Endothelial cell of umbilical vein (primary cell): ENCODE measurements around the gene CAP2. TPM values are rescaled to one million over a fixed set of nuclear protein-coding genes. Genes with fewer than 3 reads are reported as not detected.

Experiments used
- BruUV-seq: library from RNA; stranded (reverse); fragments of 400-500 nt; replicated peaks from 2 replicates; lab custom pipeline; 2021; lab: Mats Ljungman, UMichigan
- CTCF ChIA-PET: fragments of 300-600, 350-600 bp; sonication (Branson Sonifier 250); formaldehyde crosslinking; loops from one replicate; lab custom pipeline; 2021; ENCODE audit warnings: antibody characterized with exemption, inconsistent platforms; lab: Charles Lee
- POLR2A ChIA-PET: fragments of 300-600, 350-600 bp; sonication (Branson Sonifier 250); formaldehyde crosslinking; loops from one replicate; lab custom pipeline; 2021; ENCODE audit warnings: antibody characterized with exemption, inconsistent platforms; lab: Charles Lee
- DNase-seq: peaks from one replicate; pipeline ENCODE4 v3.0.0-alpha.2; 2011; ENCODE audit warnings: low read depth, low spot score
- FAIRE-seq: peaks from 2 replicates; lab custom pipeline; 2011; peaks lifted over from hg19 to GRCh38; lab: Jason Lieb, UNC
- H2AFZ ChIP-seq: 2 replicates; pipeline ENCODE4 v1.6.0; 2012; ENCODE audit warnings: low read depth, low read length, control low read depth, inconsistent platforms
- H3K27ac ChIP-seq: 2 replicates; pipeline ENCODE4 v1.5.1; 2011; ENCODE audit warnings: low read depth, mild to moderate bottlenecking, control low read depth, low read length, moderate library complexity; ENCODE audit not compliant: insufficient read depth
- H3K27me3 ChIP-seq, 2 experiments: 2 replicates each; pipeline versions ENCODE4 v1.6.0 to v1.6.1; 2011; ENCODE audit warnings: low read length in 2 of 2, mixed read lengths in 1 of 2; ENCODE audit not compliant: control insufficient read depth in 2 of 2, insufficient read depth in 2 of 2
- H3K36me3 ChIP-seq, 2 experiments: 2 replicates in 1 of 2; 3 replicates in 1 of 2; pipeline ENCODE4 v1.5.1; 2011; ENCODE audit warnings: low read length in 2 of 2, mild to moderate bottlenecking in 1 of 2, moderate library complexity in 1 of 2; ENCODE audit not compliant: control insufficient read depth in 2 of 2, insufficient read depth in 2 of 2; ENCODE audit errors: extremely low read depth in 1 of 2
- H3K4me1 ChIP-seq: 3 replicates; pipeline ENCODE4 v1.5.1; 2011; ENCODE audit warnings: mild to moderate bottlenecking, low read length; ENCODE audit not compliant: control insufficient read depth, insufficient read depth; ENCODE audit errors: extremely low read depth
- H3K4me2 ChIP-seq: 2 replicates; pipeline ENCODE4 v1.6.1; 2011; ENCODE audit warnings: low read length, control low read depth, mixed read lengths; ENCODE audit not compliant: insufficient read depth
- H3K4me3 ChIP-seq, 3 experiments: fragments of 200-600 bp in 1 of 3; sonication (generic), shearing (Covaris generic) in 1 of 3; replicated peaks in 1 of 3; 2 replicates each; pipeline ENCODE4 v1.5.1; 2011 to 2016; ENCODE audit warnings: control low read depth in 3 of 3, low read length in 3 of 3, mild to moderate bottlenecking in 2 of 3, inconsistent platforms in 1 of 3, low read depth in 1 of 3, moderate library complexity in 1 of 3; ENCODE audit not compliant: insufficient read depth in 1 of 3
- H3K79me2 ChIP-seq: 2 replicates; pipeline ENCODE4 v1.6.0; 2012; ENCODE audit warnings: low read length, inconsistent platforms; ENCODE audit not compliant: control insufficient read depth, insufficient read depth
- H3K9ac ChIP-seq: replicated peaks from 2 replicates; pipeline ENCODE3; 2011; ENCODE audit warnings: low read length, control low read depth; ENCODE audit not compliant: insufficient read depth; ENCODE audit errors: extremely low read depth
- H3K9me1 ChIP-seq: replicated peaks from 3 replicates; pipeline ENCODE4 v1.6.0; 2011; ENCODE audit warnings: mild to moderate bottlenecking, low read length; ENCODE audit not compliant: control insufficient read depth, insufficient read depth; ENCODE audit errors: extremely low read depth
- H3K9me3 ChIP-seq: replicated peaks from 2 replicates; pipeline ENCODE4 v1.5.1; 2012; ENCODE audit warnings: low read length, inconsistent platforms; ENCODE audit not compliant: control insufficient read depth, insufficient read depth
- H4K20me1 ChIP-seq: replicated peaks from 2 replicates; pipeline ENCODE3; 2011; ENCODE audit warnings: mild to moderate bottlenecking, low read length; ENCODE audit not compliant: control insufficient read depth, insufficient read depth; ENCODE audit errors: extremely low read depth
- EZH2 ChIP-seq: IDR thresholded peaks from 2 replicates; pipeline ENCODE4 v1.6.1; 2012; ENCODE audit warnings: borderline replicate concordance, low read depth, mild to moderate bottlenecking, moderate library complexity, low read length, inconsistent platforms; ENCODE audit not compliant: severe bottlenecking
- FOS ChIP-seq: IDR thresholded peaks from 2 replicates; pipeline ENCODE4 v1.6.1; 2011; ENCODE audit warnings: mild to moderate bottlenecking, low read length, moderate library complexity, borderline replicate concordance; ENCODE audit not compliant: insufficient read depth
- GATA2 ChIP-seq: IDR thresholded peaks from 2 replicates; pipeline ENCODE4 v1.7.0; 2011; ENCODE audit warnings: low read depth, mild to moderate bottlenecking, moderate library complexity, mixed read lengths, low read length; ENCODE audit not compliant: insufficient read length, insufficient read depth
- JUN ChIP-seq: IDR thresholded peaks from 2 replicates; pipeline ENCODE4 v1.6.1; 2011; ENCODE audit warnings: borderline replicate concordance, low read depth; ENCODE audit not compliant: insufficient read length, insufficient read depth
- MYC ChIP-seq: IDR thresholded peaks from one replicate; pipeline ENCODE4 v1.6.1; 2011; ENCODE audit warnings: mild to moderate bottlenecking, low read depth, low read length
- POLR2A ChIP-seq: IDR thresholded peaks from 2 replicates; pipeline ENCODE4 v1.6.1; 2012; ENCODE audit warnings: low read depth, mild to moderate bottlenecking, control low read depth, low read length
- POLR2AphosphoS5 ChIP-seq: IDR thresholded peaks from 2 replicates; pipeline ENCODE4 v1.6.1; 2012; ENCODE audit warnings: low read depth, mild to moderate bottlenecking, control low read depth, low read length, moderate library complexity; ENCODE audit not compliant: insufficient read depth
- dilution Hi-C: fragments of 300-500 bp; cut with MboI; formaldehyde crosslinking; loops from one replicate; pipeline ENCODE4 v1.15.0; 2019; ENCODE audit warnings: low sequenced_read_pairs; ENCODE audit not compliant: extremely low pct_ligation_motif_present
- intact Hi-C: fragments of 100-400 bp; cut with micrococcal nuclease; formaldehyde crosslinking; loops from one replicate; pipeline ENCODE4 v1.10.0; 2022
- polyA plus RNA-seq, 4 experiments: library from polyadenylated mRNA; depleted of rRNA in 3 of 4; stranded (reverse) in 3 of 4; unstranded in 1 of 4; fragments of >200 nt; gene quantifications; 2 replicates each; pipeline versions ENCODE4 v1.2.1 to v1.2.3, GENCODE V29; 2011 to 2012; ENCODE audit warnings: missing spikeins in 1 of 4
- total RNA-seq: library from RNA; stranded (reverse); gene quantifications from 2 replicates; pipeline ENCODE4 v1.2.3, GENCODE V29; 2021
- TF ChIP-seq, protein P1 (sequence below), 2 donors: IDR thresholded peaks; 1 replicate in 1 of 2; 2 replicates in 1 of 2; pipeline ENCODE4 v1.5.1; 2011; ENCODE audit warnings: low read length in 2 of 2, mild to moderate bottlenecking in 2 of 2, moderate library complexity in 2 of 2, control low read depth in 1 of 2, inconsistent platforms in 1 of 2, low read depth in 1 of 2; ENCODE audit not compliant: insufficient read depth in 1 of 2; ENCODE audit errors: extremely low read depth in 1 of 2
- TF ChIP-seq, protein P2 (sequence below): IDR thresholded peaks from 2 replicates; pipeline ENCODE4 v1.6.1; 2011; ENCODE audit not compliant: insufficient read depth, insufficient read length

Gene CAP2
- total and polyA plus RNA-seq, 2 donors (not counting 3 experiments of a cell fraction or from before 2014, with no cell fraction given): 12.2 to 21.3 TPM

- TF ChIP-seq FOS (no peak), GATA2 (no peak)
- Histone ChIP-seq H3K36me3 (no peaks in the 10 kb centered on the region), H3K9ac (no peak overlapping the region), H3K4me1 (peaks cover 8% of the 10 kb centered on the region), H2AFZ (no peak overlapping the region), H3K4me3 (no peak overlapping the region), H3K9me3 (no peaks in the 10 kb centered on the region), H3K27me3 (no peaks in the 10 kb centered on the region), H3K4me2 (no peak overlapping the region), H3K9me1 (no peaks in the 10 kb centered on the region), H3K27ac (no peak overlapping the region), H4K20me1 (no peaks in the 10 kb centered on the region), H3K79me2 (no peaks in the 10 kb centered on the region)
- intact Hi-C loops: no loop called here
- FAIRE-seq (no peak), DNase-seq (no peak)
- POLR2A ChIA-PET: no interaction called here
- no TSS peak for BruUV-seq
- dilution Hi-C loops: no loop called here
- CTCF ChIA-PET: interaction anchor here (1.9 kb wide), 1 partner anchor 137 kb away, joined by 6 read pairs; no protein-coding TSS in a partner anchor
These were observed 53.3 kb downstream of the CAP2 start for GRCh38 chr6:17446713-17447112.

- TF ChIP-seq GATA2: no peak
- TF ChIP-seq JUN: no peak
- no peak for TF ChIP-seq MYC
- no peak for TF ChIP-seq FOS
- no peak for TF ChIP-seq POLR2AphosphoS5
- TF ChIP-seq POLR2A: no peak
- TF ChIP-seq, protein P1, sequence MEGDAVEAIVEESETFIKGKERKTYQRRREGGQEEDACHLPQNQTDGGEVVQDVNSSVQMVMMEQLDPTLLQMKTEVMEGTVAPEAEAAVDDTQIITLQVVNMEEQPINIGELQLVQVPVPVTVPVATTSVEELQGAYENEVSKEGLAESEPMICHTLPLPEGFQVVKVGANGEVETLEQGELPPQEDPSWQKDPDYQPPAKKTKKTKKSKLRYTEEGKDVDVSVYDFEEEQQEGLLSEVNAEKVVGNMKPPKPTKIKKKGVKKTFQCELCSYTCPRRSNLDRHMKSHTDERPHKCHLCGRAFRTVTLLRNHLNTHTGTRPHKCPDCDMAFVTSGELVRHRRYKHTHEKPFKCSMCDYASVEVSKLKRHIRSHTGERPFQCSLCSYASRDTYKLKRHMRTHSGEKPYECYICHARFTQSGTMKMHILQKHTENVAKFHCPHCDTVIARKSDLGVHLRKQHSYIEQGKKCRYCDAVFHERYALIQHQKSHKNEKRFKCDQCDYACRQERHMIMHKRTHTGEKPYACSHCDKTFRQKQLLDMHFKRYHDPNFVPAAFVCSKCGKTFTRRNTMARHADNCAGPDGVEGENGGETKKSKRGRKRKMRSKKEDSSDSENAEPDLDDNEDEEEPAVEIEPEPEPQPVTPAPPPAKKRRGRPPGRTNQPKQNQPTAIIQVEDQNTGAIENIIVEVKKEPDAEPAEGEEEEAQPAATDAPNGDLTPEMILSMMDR (IDR thresholded peaks at IDR 0.05; ENCODE audit: extremely low read depth in 1 of 2, insufficient read depth in 1 of 2, low read depth in 1 of 2, low read length in 2 of 2): no peak
- TF ChIP-seq EZH2: no peak
- TF ChIP-seq, protein P2, sequence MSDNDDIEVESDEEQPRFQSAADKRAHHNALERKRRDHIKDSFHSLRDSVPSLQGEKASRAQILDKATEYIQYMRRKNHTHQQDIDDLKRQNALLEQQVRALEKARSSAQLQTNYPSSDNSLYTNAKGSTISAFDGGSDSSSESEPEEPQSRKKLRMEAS: no peak
- H3K9me1 ChIP-seq: no peaks in the 10 kb centered on the region
- BruUV-seq: no TSS peak
- no peaks in the 10 kb centered on the region for H3K27me3 ChIP-seq
- H3K79me2 ChIP-seq: no peaks in the 10 kb centered on the region
- FAIRE-seq (no peak), DNase-seq (peak; percentile 11)
- H3K9me3 ChIP-seq: no peaks in the 10 kb centered on the region
- ChIA-PET CTCF (interaction anchor here (1.9 kb wide), 1 partner anchor 136 kb away, joined by 6 read pairs; no protein-coding TSS in a partner anchor), POLR2A (no interaction called here)
- no peak overlapping the region for H3K4me2 ChIP-seq
- dilution Hi-C loops (no loop called here), intact Hi-C loops (no loop called here)
- H3K27ac ChIP-seq: no peak overlapping the region
- no peak overlapping the region for H3K9ac ChIP-seq
- no peaks in the 10 kb centered on the region for H3K36me3 ChIP-seq
- H3K4me3 ChIP-seq: no peak overlapping the region
- no peak overlapping the region for H2AFZ ChIP-seq
- H4K20me1 ChIP-seq: no peaks in the 10 kb centered on the region
- peaks cover 8% of the 10 kb centered on the region for H3K4me1 ChIP-seq
These were observed 54.8 kb downstream of the CAP2 start for GRCh38 chr6:17448165-17448564.
